HG02981 (cell line): Measurements from ENCODE around the gene MRNIP.
"Not testable (repeated sequence)": the region's sequence is repeated elsewhere in the genome, so short reads cannot be mapped to it uniquely, and the experiment has no call there.

ENCODE experiments used
- ATAC-seq: cut with Tn5 transposase; IDR thresholded peaks from one replicate; pipeline ENCODE4 v1.9.1; 2021; ENCODE audit warnings: mild to moderate bottlenecking, moderate library complexity; ENCODE audit not compliant: unreplicated experiment

The MRNIP gene

DNA sequence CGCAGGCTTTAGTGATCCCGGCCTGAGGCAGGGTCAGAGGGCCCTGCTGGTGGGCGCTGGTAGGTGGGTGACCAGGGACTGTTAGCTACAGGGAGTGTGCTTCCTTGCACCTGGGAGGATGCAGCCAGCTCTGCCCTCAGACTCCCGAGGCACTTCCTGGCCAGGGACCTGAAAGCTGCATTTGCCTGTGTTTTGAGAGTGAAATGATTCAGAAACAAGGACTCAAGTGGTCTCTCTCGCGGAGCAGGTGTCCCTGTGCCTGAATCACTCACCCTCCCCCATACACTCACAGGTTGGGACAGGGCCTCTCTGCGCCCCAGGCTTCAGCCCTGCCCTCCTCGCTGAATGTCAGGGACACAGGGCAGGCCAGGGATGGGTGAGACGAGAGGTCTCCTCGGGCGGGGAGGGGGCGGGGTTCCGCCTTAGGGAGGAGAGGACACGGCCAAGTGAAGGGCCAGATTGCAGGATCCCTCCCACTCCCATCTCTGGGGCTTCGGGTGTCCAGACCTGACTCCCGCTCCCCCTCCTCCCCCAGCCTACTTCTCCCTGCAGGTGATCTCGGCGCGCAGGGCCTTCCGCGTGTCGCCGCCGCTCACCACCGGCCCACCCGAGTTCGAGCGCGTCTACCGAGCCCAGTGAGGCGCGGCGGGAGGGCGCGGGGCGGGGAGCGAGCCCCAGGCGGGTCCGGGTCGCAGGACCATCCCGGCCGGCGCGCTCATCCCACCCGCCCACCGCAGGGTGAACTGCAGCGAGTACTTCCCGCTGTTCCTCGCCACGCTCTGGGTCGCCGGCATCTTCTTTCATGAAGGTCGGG is 63.4 kb downstream of the MRNIP start:
- ATAC-seq = no peak

DNA sequence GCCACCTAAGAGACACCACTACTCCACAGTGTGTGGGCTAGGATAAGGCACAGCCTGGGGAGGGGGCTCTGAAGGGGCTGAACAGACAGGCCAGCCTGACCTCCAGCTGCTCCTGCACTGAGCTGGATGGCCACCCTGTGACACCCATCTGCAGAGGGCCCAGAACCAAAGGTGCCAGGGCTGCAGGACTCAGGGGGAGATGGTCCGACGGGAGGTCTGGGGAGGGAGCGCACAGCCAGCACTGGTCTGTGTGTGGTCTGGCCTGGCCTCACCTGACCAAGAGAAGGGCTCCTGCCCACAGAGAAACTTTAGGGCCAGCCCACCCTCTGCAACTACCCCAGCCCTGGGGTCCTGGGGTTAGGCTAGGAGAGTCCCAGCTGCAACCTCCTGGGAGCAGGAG is 64.0 kb downstream of the MRNIP start:
- no peak for ATAC-seq

- no peak for ATAC-seq
Observed at GRCh38 chr5:179794171-179794570, 64.4 kb downstream of the MRNIP start.

DNA sequence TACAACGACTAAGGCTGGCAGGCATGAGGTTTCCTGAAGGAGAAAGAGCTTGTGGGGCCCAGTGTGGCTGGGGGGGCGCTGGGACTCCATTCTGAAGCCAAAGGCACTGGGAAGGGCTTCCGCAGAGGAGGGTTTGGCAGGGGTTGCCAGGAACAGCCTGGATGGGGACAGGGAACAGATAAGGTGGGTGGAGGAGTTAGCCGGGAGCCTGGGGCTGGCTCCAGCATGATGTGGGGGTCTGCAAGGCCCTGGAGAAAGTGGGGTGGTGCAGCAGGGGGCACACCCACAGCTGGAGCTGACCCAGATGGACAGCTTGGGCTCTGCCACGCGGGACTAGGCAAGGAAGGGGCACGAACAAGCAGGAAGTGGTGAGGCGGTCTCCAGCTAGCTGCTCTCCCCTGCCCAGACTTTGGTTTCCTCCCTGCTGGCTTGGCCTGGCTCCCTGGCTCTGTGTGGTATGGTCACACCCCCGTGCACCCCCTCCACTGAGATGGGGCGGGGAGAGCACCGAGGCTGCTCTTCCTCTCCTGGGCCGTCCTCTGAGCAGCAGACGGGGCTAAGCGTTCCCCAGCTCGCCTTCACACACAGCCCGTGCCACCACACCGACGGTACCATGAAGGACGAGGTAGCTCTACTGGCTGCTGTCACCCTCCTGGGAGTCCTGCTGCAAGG is 65.0 kb downstream of the MRNIP start, which contains the start of gene LTC4S:
Gene LTC4S (plus strand): TSS at position 519 of the 672 bp plus-strand sequence. CDS start 95 bp downstream, at position 614.
- no peak for ATAC-seq

DNA sequence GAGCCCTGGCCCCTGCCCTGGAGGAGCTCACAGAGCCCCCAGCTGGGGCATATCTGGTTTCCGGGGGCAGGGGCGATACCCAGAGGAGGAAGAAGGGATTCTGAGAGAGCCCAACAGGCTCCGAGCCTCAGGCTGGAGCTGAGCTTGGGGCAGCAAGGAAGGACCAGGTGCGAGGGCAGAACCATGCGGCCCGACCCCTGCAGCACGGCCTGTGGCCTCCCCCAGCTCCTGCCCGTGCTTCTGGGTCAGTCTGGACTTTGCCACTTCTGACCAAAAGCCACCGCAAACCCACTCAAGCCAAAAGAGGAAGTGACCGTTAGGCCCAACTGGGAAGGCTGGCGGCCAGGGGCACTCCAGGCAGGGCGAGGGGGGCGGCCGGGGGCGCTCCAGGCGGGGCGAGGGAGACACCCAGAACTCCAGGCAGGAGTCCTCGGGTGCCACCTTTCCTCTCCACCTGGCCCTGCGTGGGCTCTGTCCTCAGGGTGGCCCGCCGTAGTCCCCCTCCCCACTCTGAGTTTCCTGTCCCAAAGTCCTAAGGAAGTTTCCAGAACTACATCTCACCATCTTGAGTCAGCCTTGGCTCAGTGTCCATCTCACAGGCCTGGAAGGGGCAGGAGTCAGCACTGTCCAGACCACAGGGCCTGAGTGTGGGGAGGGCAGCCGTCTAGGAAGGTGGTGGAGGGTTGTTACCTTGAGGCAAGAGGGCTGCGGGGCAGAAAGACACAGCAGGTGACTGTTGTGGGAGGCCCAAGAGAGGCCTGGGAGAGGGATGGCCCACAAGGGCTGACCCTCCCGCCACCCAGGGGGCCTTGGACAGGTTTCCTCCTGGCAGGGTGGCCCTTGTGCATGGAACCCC is 65.8 kb downstream of the MRNIP start:
- ATAC-seq = no peak

DNA sequence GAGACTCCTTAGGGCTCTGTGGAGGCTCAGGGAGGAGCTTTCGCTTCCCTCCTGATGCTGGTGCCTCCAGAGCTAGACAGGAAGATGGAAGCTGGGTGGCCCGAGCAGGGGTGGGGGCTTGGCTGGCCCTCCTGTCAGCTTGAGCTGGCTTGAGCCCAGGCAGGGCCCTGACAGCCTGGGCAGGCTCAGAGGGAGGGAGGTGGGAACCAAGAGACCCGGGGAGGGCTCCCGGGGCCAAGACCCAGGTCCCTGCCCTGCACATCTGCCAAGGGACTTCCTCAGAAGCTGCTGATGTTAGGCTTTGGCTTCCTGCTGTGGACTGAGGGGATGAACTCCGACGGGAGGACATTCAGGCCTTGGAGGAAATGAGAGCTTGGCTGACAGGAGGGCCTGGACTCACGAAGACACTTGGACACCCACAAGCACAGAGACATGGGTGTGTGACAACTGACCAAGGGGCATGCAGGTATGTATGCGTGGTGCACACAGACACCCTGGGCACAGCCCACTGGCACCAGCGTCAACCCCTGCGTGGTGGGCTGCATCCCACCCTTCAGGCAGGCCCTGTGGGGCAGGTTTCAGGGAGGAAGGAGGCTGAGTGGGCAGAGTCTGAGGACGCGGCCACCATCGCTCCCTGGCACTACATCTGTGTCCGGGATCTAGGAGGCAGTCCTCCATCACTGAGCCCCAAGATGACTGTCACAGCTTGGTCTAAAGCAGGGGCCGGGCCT is 66.6 kb downstream of the MRNIP start:
- ATAC-seq = no peak

DNA sequence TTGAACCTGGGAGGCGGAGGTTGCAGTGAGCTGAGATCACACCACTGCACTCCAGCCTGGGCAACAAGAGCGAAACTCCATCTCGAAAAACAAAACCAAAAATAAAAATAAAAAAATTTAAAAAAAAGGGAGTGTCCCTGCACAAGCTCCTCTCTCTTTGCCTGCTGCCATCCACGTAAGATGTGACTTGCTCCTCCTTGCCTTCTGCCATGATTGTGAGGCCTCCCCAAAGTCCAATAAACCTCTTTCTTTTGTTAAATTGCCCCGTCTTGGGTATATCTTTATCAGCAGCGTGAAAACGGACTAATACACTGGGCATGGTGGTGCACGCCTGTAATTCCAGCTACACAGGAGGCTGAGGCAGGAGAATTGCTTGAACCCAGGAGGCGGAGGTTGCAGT is 69.3 kb downstream of the MRNIP start:
- ATAC-seq = not testable (repeated sequence)

DNA sequence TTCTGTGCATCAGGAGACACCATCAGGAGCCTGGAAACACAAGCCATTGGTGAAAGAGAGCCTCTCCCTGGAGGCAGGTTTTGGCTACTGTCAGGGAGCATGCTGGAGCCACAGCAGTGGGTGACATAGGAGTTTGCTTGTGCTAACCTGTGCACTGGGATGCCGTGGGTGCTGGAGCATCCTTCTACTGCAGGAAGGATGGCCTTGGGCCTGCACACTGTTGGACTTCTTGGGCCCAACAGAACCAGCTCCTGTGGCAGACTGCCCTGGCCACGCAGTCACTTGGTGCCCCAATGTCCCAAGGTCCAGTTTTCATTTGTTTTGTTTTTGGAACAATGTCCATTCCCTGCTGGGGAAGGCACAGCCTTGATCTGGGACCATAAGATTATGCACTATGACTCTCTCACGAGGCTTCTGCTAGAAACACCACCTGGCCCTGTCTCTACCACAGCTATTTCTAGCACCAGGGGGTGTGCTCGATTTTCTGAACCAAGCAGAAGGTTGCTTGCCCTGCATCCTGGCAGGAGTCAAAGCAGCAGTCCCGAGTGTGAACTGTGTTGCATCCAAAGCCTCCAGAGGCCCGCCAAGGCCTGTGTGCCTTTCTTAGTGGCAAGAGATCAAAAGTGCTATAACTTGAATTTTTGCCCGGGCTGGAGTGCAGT is 70.3 kb downstream of the MRNIP start:
- no peak for ATAC-seq
